Heart left ventricle (tissue), 13 donors: Measurements from ENCODE around the gene ESRRG.

Experiments
- CTCF ChIP-seq, 12 donors: fragments of 200-600 bp; sonication (generic) in 4 of 12; IDR thresholded peaks; one replicate each; pipeline versions ENCODE4 v1.5.0 to v1.8.0; 2018 to 2022; ENCODE audit warnings: antibody characterized with exemption in 12 of 12, mild to moderate bottlenecking in 5 of 12
- POLR2A ChIP-seq, 2 donors: fragments of 450-650 bp; IDR thresholded peaks; one replicate each; pipeline ENCODE4 v1.6.1; 2017; ENCODE audit warnings: antibody characterized with exemption in 2 of 2, mild to moderate bottlenecking in 2 of 2, moderate library complexity in 2 of 2
- donor health status: ischemic (EF 13 %, LVEDD 7.1; RV severe dilation, severe dysfunction).
- donor health status: DM: no; HTN: yes; CAD: no.
- donor health status: DM: no; HTN: no; CAD: no.
- donor health status: ischemic (EF 25% LVEDD 6.9; RV normal size, moderate dysfunction).
- donor health status: ischemic (EF 25% LVEDD 5.7; RV mildly dilated, moderate dysfunction).
- donor health status: ischemic (EF 35%, LVEDD 5.7; RV mildly dilated, moderate dysfunction).
- donor health status: nonischemic (EF 11% LVEDD 7.7; RV severe dilation, severe dysfunction).
- donor health status: DM: yes; HTN: yes; CAD: no.
- donor health status: PGD.
- donor health status: ischemic (EF 29% LVEDD 5.4; RV normal size, mild dysfunction).
- donor health status: nonischemic (EF 23%, LVEDD 6.1; RV moderate dilation, normal function).

GRCh38 chr1:216576234-216576937 lies 146.8 kb downstream of the ESRRG start:
- TF ChIP-seq POLR2A (IDR thresholded peaks at IDR 0.05), result no peak
- no peak for TF ChIP-seq CTCF (IDR thresholded peaks at IDR 0.05)
